ENCODE measurements around the gene LCN9. TPM values are rescaled to one million over a fixed set of nuclear protein-coding genes. Genes with fewer than 3 reads are reported as not detected.

LCN9 gene
- total and polyA plus RNA-seq, 2 of the 4 experiments (the other 2 are of a cell fraction), result not detected

DNA sequence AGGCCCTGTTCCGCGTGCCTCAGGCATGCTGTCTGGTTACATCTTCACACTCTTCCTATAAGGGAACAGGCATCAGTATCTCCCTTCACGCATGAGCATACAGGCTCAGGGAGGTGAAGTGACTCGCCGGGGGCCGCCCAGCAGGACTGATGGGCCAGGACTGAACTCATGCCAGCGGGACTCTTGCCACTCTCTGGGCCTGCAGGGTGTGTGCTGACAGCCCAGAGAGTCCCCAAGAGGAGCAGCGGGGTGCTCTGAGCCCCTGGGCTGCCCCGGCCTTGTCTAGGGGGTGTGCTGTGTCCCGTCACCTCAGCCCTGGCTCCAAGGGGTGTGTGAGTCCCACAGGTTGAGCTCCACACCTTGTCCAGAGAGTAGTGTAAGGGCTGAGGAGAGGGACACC is 48.8 kb downstream of the LCN9 start:
- Histone ChIP-seq H2BK5ac (ENCODE audit: low read depth, low read length, poor library complexity, severe bottlenecking) (no peak overlapping the region), H3K79me1 (ENCODE audit: low read depth in 1 of 2, low read length in 2 of 2) (no peaks in the 10 kb centered on the region), H3K23ac (ENCODE audit: low read depth, low read length) (no peak overlapping the region), H2AK5ac (ENCODE audit: low read depth, low read length) (no peak overlapping the region), H4K5ac (ENCODE audit: low read depth, low read length) (no peak overlapping the region), H3K27me3 (ENCODE audit: control insufficient read depth, insufficient read depth, low read length) (peaks cover 27% of the 10 kb centered on the region), H3K9ac (ENCODE audit: low read depth, low read length) (no peak overlapping the region), H2BK20ac (ENCODE audit: low read depth, low read length) (no peak overlapping the region), H3K14ac (replicated peaks; ENCODE audit: low read depth, low read length) (no peak overlapping the region), H3K9me3 (ENCODE audit: control insufficient read depth, insufficient read depth, low read length) (no peaks in the 10 kb centered on the region), H3K56ac (ENCODE audit: extremely low read depth, insufficient read depth, low read length) (no peak overlapping the region), H2AFZ (replicated peaks; ENCODE audit: low read length, poor library complexity) (no peak overlapping the region), H2AK9ac (replicated peaks; ENCODE audit: low read depth, low read length, poor library complexity) (no peak overlapping the region), H3K27ac (ENCODE audit: insufficient read depth, low read length) (no peak overlapping the region), H3K4me1 (ENCODE audit: control insufficient read depth, insufficient read depth, low read length) (no peaks in the 10 kb centered on the region), H2BK120ac (ENCODE audit: low read depth, low read length) (no peak overlapping the region), H3K36me3 (ENCODE audit: control insufficient read depth, insufficient read depth, low read length) (no peaks in the 10 kb centered on the region), H3K9me1 (ENCODE audit: insufficient read depth, low read length) (no peaks in the 10 kb centered on the region), H4K20me1 (ENCODE audit: insufficient read depth, low read length) (no peaks in the 10 kb centered on the region), H3K4ac (ENCODE audit: low read depth, low read length) (no peak overlapping the region), H4K91ac (ENCODE audit: insufficient read depth, low read depth, low read length) (no peak overlapping the region), H3K18ac (ENCODE audit: low read depth, low read length) (no peak overlapping the region), H3K4me3 (ENCODE audit: insufficient read depth, low read depth, low read length) (no peak overlapping the region), H4K8ac (ENCODE audit: low read depth in 2 of 2, low read length in 2 of 2) (no peak overlapping the region), H3K4me2 (ENCODE audit: low read depth, low read length) (no peak overlapping the region), H2BK15ac (ENCODE audit: low read depth, low read length) (no peak overlapping the region)
- BruUV-seq (replicated peaks), result no TSS peak
- POLR2A ChIA-PET (ENCODE audit: unreplicated experiment), result no interaction called here
- TF ChIP-seq FOS (IDR thresholded peaks at IDR 0.05; ENCODE audit: low read depth, low read length) (no peak), SMC3 (IDR thresholded peaks at IDR 0.05; ENCODE audit: low read depth, low read length) (no peak), MXI1 (IDR thresholded peaks at IDR 0.05; ENCODE audit: borderline replicate concordance, low read depth, low read length) (no peak), RFX5 (IDR thresholded peaks at IDR 0.05; ENCODE audit: low read depth, low read length) (no peak), MAFK (IDR thresholded peaks at IDR 0.05; ENCODE audit: low read depth, low read length) (no peak), RCOR1 (IDR thresholded peaks at IDR 0.05; ENCODE audit: insufficient replicate concordance, low read length) (no peak), CEBPB (IDR thresholded peaks at IDR 0.05; ENCODE audit: low read depth, low read length) (no peak), POLR2A (IDR thresholded peaks at IDR 0.05; ENCODE audit: low read depth, low read length) (no peak), CHD1 (IDR thresholded peaks at IDR 0.05; ENCODE audit: low read depth, low read length) (no peak), NFE2L2 (IDR thresholded peaks at IDR 0.05; ENCODE audit: low read depth, low read length) (no peak)
- TF ChIP-seq, protein P1, sequence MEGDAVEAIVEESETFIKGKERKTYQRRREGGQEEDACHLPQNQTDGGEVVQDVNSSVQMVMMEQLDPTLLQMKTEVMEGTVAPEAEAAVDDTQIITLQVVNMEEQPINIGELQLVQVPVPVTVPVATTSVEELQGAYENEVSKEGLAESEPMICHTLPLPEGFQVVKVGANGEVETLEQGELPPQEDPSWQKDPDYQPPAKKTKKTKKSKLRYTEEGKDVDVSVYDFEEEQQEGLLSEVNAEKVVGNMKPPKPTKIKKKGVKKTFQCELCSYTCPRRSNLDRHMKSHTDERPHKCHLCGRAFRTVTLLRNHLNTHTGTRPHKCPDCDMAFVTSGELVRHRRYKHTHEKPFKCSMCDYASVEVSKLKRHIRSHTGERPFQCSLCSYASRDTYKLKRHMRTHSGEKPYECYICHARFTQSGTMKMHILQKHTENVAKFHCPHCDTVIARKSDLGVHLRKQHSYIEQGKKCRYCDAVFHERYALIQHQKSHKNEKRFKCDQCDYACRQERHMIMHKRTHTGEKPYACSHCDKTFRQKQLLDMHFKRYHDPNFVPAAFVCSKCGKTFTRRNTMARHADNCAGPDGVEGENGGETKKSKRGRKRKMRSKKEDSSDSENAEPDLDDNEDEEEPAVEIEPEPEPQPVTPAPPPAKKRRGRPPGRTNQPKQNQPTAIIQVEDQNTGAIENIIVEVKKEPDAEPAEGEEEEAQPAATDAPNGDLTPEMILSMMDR (conservative IDR thresholded peaks at IDR 0.05; ENCODE audit: low read depth, low read length), result no peak
- TF ChIP-seq, protein P2, sequence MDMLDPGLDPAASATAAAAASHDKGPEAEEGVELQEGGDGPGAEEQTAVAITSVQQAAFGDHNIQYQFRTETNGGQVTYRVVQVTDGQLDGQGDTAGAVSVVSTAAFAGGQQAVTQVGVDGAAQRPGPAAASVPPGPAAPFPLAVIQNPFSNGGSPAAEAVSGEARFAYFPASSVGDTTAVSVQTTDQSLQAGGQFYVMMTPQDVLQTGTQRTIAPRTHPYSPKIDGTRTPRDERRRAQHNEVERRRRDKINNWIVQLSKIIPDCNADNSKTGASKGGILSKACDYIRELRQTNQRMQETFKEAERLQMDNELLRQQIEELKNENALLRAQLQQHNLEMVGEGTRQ (IDR thresholded peaks at IDR 0.05; ENCODE audit: low read depth, low read length), result no peak
- ATAC-seq (ENCODE audit: low read depth) (no peak), DNase-seq (no peak)
- in situ Hi-C loops (cut with MboI; ENCODE audit: low sequenced_read_pairs), result no loop called here
- dilution Hi-C loops (cut with HindIII; ENCODE audit: low sequenced_read_pairs, unreplicated experiment), result no loop called here
- intact Hi-C loops (cut with micrococcal nuclease), result no loop called here
- WGBS, 2 experiments (ENCODE audit: extremely low coverage in 2 of 2, insufficient read length in 1 of 2), result 86% methylated on average over 3 of the region's 10 CpGs; no CpG with 5 or more reads in 1 of the 2 experiments
- CTCF ChIA-PET, result no interaction called here
